HepG2 (cell line): ENCODE measurements around the gene DENND5B. TPM values are rescaled to one million over a fixed set of nuclear protein-coding genes. Genes with fewer than 3 reads are reported as not detected.

Experiments used
- BHLHE40 ChIP-seq: IDR thresholded peaks from 2 replicates; pipeline ENCODE4 v1.6.1; 2011; ENCODE audit warnings: low read length, improper control_type of control experiment
- CBX5 ChIP-seq: sonication (generic); formaldehyde crosslinking; IDR thresholded peaks from 2 replicates; pipeline ENCODE4 v1.4.0; 2020; ENCODE audit warnings: missing genetic modification reagents, borderline replicate concordance
- FOXC1 ChIP-seq: sonication (generic); formaldehyde crosslinking; IDR thresholded peaks from 2 replicates; pipeline ENCODE4 v1.8.0; 2022; ENCODE audit warnings: mild to moderate bottlenecking, missing genetic modification reagents, borderline replicate concordance
- FOXM1 ChIP-seq: sonication (generic); formaldehyde crosslinking; IDR thresholded peaks from 2 replicates; pipeline ENCODE4 v1.5.0; 2020; ENCODE audit warnings: missing genetic modification reagents
- KAT2B ChIP-seq: fragments of 150-350 bp; IDR thresholded peaks from 2 replicates; pipeline ENCODE4 v1.6.1; 2014; ENCODE audit warnings: low read depth, low read length, borderline replicate concordance
- KDM4B ChIP-seq: sonication (generic); formaldehyde crosslinking; IDR thresholded peaks from 2 replicates; pipeline ENCODE4 v1.4.0; 2020; ENCODE audit warnings: missing genetic modification reagents
- MATR3 ChIP-seq: sonication (generic); formaldehyde crosslinking; IDR thresholded peaks from 2 replicates; pipeline ENCODE4 v1.4.0; 2020; ENCODE audit warnings: missing genetic modification reagents
- MTF2 ChIP-seq: sonication (generic); formaldehyde crosslinking; IDR thresholded peaks from 2 replicates; pipeline ENCODE4 v1.5.0; 2020; ENCODE audit warnings: missing genetic modification reagents, borderline replicate concordance
- NR3C1 ChIP-seq: sonication (generic); formaldehyde crosslinking; IDR thresholded peaks from 2 replicates; pipeline ENCODE4 v1.4.0; 2020; ENCODE audit warnings: missing genetic modification reagents
- PAWR ChIP-seq: sonication (generic); formaldehyde crosslinking; IDR thresholded peaks from 2 replicates; pipeline ENCODE4 v1.4.0; 2020; ENCODE audit warnings: missing genetic modification reagents, mild to moderate bottlenecking, borderline replicate concordance
- PHF21A ChIP-seq: sonication (generic); formaldehyde crosslinking; IDR thresholded peaks from 2 replicates; pipeline ENCODE4 v1.5.0; 2020; ENCODE audit warnings: mild to moderate bottlenecking, missing genetic modification reagents
- PHF5A ChIP-seq: IDR thresholded peaks from one replicate; pipeline ENCODE4 v1.6.1; 2018; ENCODE audit warnings: low read depth, missing genetic modification reagents; ENCODE audit not compliant: unreplicated experiment
- SP1 ChIP-seq, 2 experiments: fragments of 450-650 bp in 1 of 2; sonication (generic) in 1 of 2; formaldehyde crosslinking in 1 of 2; IDR thresholded peaks; 2 replicates each; pipeline versions ENCODE4 v1.4.0 to v1.6.1; 2016 to 2020; ENCODE audit warnings: missing genetic modification reagents in 1 of 2
- ZBTB1 ChIP-seq: sonication (generic); formaldehyde crosslinking; IDR thresholded peaks from 2 replicates; pipeline ENCODE4 v1.4.0; 2020; ENCODE audit warnings: missing genetic modification reagents, borderline replicate concordance
- ZFAT ChIP-seq: sonication (generic); formaldehyde crosslinking; conservative IDR thresholded peaks from 2 replicates; pipeline ENCODE4 v1.8.1; 2023; ENCODE audit warnings: missing genetic modification reagents, inconsistent platforms
- ZNF260 ChIP-seq: sonication (generic); formaldehyde crosslinking; IDR thresholded peaks from 2 replicates; pipeline ENCODE4 v1.4.0; 2020; ENCODE audit warnings: missing genetic modification reagents, low read depth, mild to moderate bottlenecking, borderline replicate concordance
- ZNF331 ChIP-seq: sonication (generic); formaldehyde crosslinking; IDR thresholded peaks from 2 replicates; pipeline ENCODE4 v1.4.0; 2020; ENCODE audit warnings: missing genetic modification reagents
- ZNF383 ChIP-seq: sonication (generic); formaldehyde crosslinking; IDR thresholded peaks from 2 replicates; pipeline ENCODE4 v1.4.0; 2020; ENCODE audit warnings: missing genetic modification reagents, mild to moderate bottlenecking, borderline replicate concordance
- polyA plus RNA-seq, 8 experiments: library from polyadenylated mRNA; depleted of rRNA in 3 of 8; stranded (reverse) in 7 of 8; unstranded in 1 of 8; fragments of >200 nt; fragmentation: Illumina TruSeq in 4 of 8; extraction: Trizol in 4 of 8; gene quantifications; 2 replicates each; pipeline versions ENCODE4 v1.2.1 to v1.2.3, GENCODE V29; 2011 to 2016; ENCODE audit warnings: low read depth in 4 of 8, missing spikeins in 1 of 8, mixed read lengths in 1 of 8; ENCODE audit not compliant: insufficient read depth in 1 of 8
- total RNA-seq, 5 experiments: library from RNA; depleted of rRNA; stranded (reverse); fragments of >200 nt; fragmentation: Illumina TruSeq; extraction: Trizol; gene quantifications; 2 replicates each; pipeline ENCODE4 v1.2.3, GENCODE V29; 2016; ENCODE audit warnings: low read depth in 1 of 5

The DENND5B gene
- total and polyA plus RNA-seq, 2 of the 13 experiments (the other 11 are each of a cell fraction or from before 2014, with no cell fraction given) = 14.7 to 18.7 TPM

DNA sequence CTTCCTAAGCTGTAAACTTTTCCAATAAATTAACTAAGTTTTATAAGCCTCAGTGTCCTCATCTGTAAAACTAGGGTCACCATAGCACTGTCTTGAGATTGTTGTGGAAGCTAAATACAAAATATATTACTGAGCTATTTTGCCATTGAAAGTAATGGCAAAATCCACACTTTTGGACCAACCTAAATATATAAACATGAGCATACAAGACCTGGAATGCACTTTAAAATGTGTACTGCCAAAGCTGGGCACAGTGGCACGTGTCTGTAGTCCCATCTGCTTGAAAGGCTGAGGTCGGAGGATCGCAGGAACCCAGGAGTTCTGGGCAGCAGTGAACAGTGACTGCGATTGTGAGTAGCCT is 235.2 kb downstream of the DENND5B start (continued):
- TF ChIP-seq FOXC1 = no peak
- no peak for TF ChIP-seq ZBTB1 (CRISPR knock-in tag)
- TF ChIP-seq CBX5 (CRISPR knock-in tag) = no peak
- TF ChIP-seq ZFAT = no peak
- no peak for TF ChIP-seq KAT2B
- TF ChIP-seq BHLHE40 = no peak
- TF ChIP-seq ZNF383 = no peak
- peak; percentile 2 for TF ChIP-seq PHF5A (CRISPR knock-in tag)
- TF ChIP-seq PHF21A (CRISPR knock-in tag) = peak; percentile 2; the same call in 1 of the 2 replicates
- TF ChIP-seq FOXM1 = no peak
- TF ChIP-seq PAWR (CRISPR knock-in tag) = no peak
- no peak for TF ChIP-seq MTF2 (CRISPR knock-in tag)
- no peak for TF ChIP-seq KDM4B (CRISPR knock-in tag)
- TF ChIP-seq ZNF331 (CRISPR knock-in tag) = no peak
- no peak for TF ChIP-seq NR3C1 (CRISPR knock-in tag)
- no peak for TF ChIP-seq ZNF260 (CRISPR knock-in tag)
- TF ChIP-seq SP1 (IDR thresholded peaks at IDR 0.05) = no peak
- peak; percentile 8; the same call in 1 of the 2 replicates for TF ChIP-seq SP1 (CRISPR knock-in tag; IDR thresholded peaks at IDR 0.05)
- no peak for TF ChIP-seq MATR3 (CRISPR knock-in tag)
